WTC11 (cell line): ENCODE results near the gene BCL11B. TPM values are rescaled to one million over a fixed set of nuclear protein-coding genes. Genes with fewer than 3 reads are reported as not detected.
A peak's percentile ranks its signal among the peaks of the same experiment; 100 is the strongest.

Source experiments
- ATAC-seq: fragments of 200-7000 bp; cut with Tn5 transposase; 2 replicates; pipeline ENCODE4 v1.10.0; 2021; ENCODE audit warnings: mild to moderate bottlenecking, moderate library complexity
- CTCF ChIA-PET: fragments of 300-600 bp; sonication (Branson Sonifier 250); formaldehyde crosslinking; loops from one replicate; lab custom pipeline; 2021; ENCODE audit warnings: antibody characterized with exemption; lab: Charles Lee
- POLR2A ChIA-PET: fragments of 350-600 bp; sonication (Branson Sonifier 250); formaldehyde crosslinking; loops from one replicate; lab custom pipeline; 2021; ENCODE audit warnings: antibody characterized with exemption; lab: Charles Lee
- DNase-seq: peaks from one replicate; pipeline ENCODE4 v3.0.0; 2021; ENCODE audit warnings: low spot score
- H3K27ac Mint-ChIP-seq: 2 replicates; pipeline ENCODE4 v1.8.0; 2021; ENCODE audit warnings: mixed read lengths
- H3K27me3 Mint-ChIP-seq: 2 replicates; pipeline ENCODE4 v1.8.0; 2021; ENCODE audit warnings: low read depth, mild to moderate bottlenecking, moderate library complexity, mixed read lengths
- H3K36me3 Mint-ChIP-seq: 2 replicates; pipeline ENCODE4 v1.8.0; 2021; ENCODE audit warnings: mixed read lengths
- H3K4me1 Mint-ChIP-seq: 2 replicates; pipeline ENCODE4 v1.8.0; 2022; ENCODE audit warnings: mixed read lengths
- H3K4me3 Mint-ChIP-seq: 2 replicates; pipeline ENCODE4 v1.8.0; 2021; ENCODE audit warnings: mild to moderate bottlenecking, moderate library complexity, mixed read lengths
- H3K9me3 Mint-ChIP-seq: 2 replicates; pipeline ENCODE4 v1.8.0; 2021; ENCODE audit warnings: mixed read lengths
- ATF1 ChIP-seq: sonication (generic); formaldehyde crosslinking; IDR thresholded peaks from 2 replicates; pipeline ENCODE4 v1.8.1; 2023; ENCODE audit warnings: mild to moderate bottlenecking, moderate library complexity, missing genetic modification reagents
- HMGXB4 ChIP-seq: sonication (generic); formaldehyde crosslinking; IDR thresholded peaks from 2 replicates; pipeline ENCODE4 v1.8.1; 2023; ENCODE audit warnings: mild to moderate bottlenecking, moderate library complexity, missing genetic modification reagents
- NR1H2 ChIP-seq: sonication (generic); formaldehyde crosslinking; IDR thresholded peaks from 2 replicates; pipeline ENCODE4 v1.9.0; 2021; ENCODE audit warnings: mild to moderate bottlenecking, moderate library complexity, missing genetic modification reagents
- PRDM15 ChIP-seq: sonication (generic); formaldehyde crosslinking; IDR thresholded peaks from 2 replicates; pipeline ENCODE4 v1.8.0; 2022; ENCODE audit warnings: missing genetic modification reagents
- PREB ChIP-seq: sonication (generic); formaldehyde crosslinking; IDR thresholded peaks from 2 replicates; pipeline ENCODE4 v1.8.1; 2022; ENCODE audit warnings: mild to moderate bottlenecking, missing genetic modification reagents, moderate library complexity, borderline replicate concordance
- SP1 ChIP-seq: sonication (generic); formaldehyde crosslinking; conservative IDR thresholded peaks from 2 replicates; pipeline ENCODE4 v1.8.1; 2022; ENCODE audit warnings: missing genetic modification reagents
- ZNF138 ChIP-seq: sonication (generic); formaldehyde crosslinking; conservative IDR thresholded peaks from 2 replicates; pipeline ENCODE4 v1.8.1; 2022; ENCODE audit warnings: mild to moderate bottlenecking, moderate library complexity, missing genetic modification reagents
- ZNF281 ChIP-seq: sonication (generic); formaldehyde crosslinking; IDR thresholded peaks from 2 replicates; pipeline ENCODE4 v1.8.0; 2023; ENCODE audit warnings: mild to moderate bottlenecking, missing genetic modification reagents
- ZNF423 ChIP-seq: fragments of 250-450 bp; sonication (Bioruptor Pico); IDR thresholded peaks from 2 replicates; pipeline ENCODE4 v2.1.2; 2022; ENCODE audit warnings: mild to moderate bottlenecking, moderate library complexity
- ZNF532 ChIP-seq: fragments of 250-450 bp; sonication (Bioruptor Pico); IDR thresholded peaks from 2 replicates; pipeline ENCODE4 v1.9.0; 2021; ENCODE audit warnings: mild to moderate bottlenecking, borderline replicate concordance
- total RNA-seq: library from RNA; stranded (reverse); gene quantifications from 3 replicates; pipeline ENCODE4 v1.2.3, GENCODE V29; 2021

BCL11B gene
- total RNA-seq, 1 experiment from 2014 or later = 9.1 TPM

GRCh38 chr14:99260587-99261551, 11.1 kb downstream of the BCL11B start (continued):
- TF ChIP-seq ATF1 (CRISPR knock-in tag) = no peak
- TF ChIP-seq NR1H2 (CRISPR knock-in tag) = no peak

GRCh38 chr14:99260116-99260515, 11.9 kb downstream of the BCL11B start:
- TF ChIP-seq ZNF423 (no peak), HMGXB4 (no peak), ZNF281 (CRISPR knock-in tag) (no peak), SP1 (CRISPR knock-in tag) (no peak), ZNF138 (CRISPR knock-in tag) (no peak), PREB (no peak), PRDM15 (CRISPR knock-in tag) (no peak), ZNF532 (CRISPR knock-in tag) (no peak)
- Mint-ChIP-seq H3K9me3 (no peaks in the 10 kb centered on the region), H3K36me3 (no peaks in the 10 kb centered on the region; the same call in 1 of the 2 replicates), H3K4me3 (no peak overlapping the region), H3K27ac (peak overlapping the region; percentile 34; the same call in 1 of the 2 replicates), H3K4me1 (peaks cover 83% of the 10 kb centered on the region), H3K27me3 (no peaks in the 10 kb centered on the region; the same call in 1 of the 2 replicates)
- POLR2A ChIA-PET = no interaction called here
- CTCF ChIA-PET = interaction anchor here (0.8 to 1.7 kb wide), 9 partner anchors 12 to 222 kb away, joined by 3 to 7 read pairs (median 4); no protein-coding TSS in a partner anchor
- ATAC-seq (no peak), DNase-seq (no peak)
